HuH-7.5 (cell line): ENCODE measurements around the gene PSD.

Experiments
- DNase-seq: peaks from one replicate; pipeline ENCODE4 v3.0.0; 2011; ENCODE audit warnings: low spot score

Gene PSD

GRCh38 chr10:102402512-102402896 lies 16.1 kb downstream of the PSD start:
- no peak for DNase-seq

- DNase-seq: no peak
These were observed 16.7 kb downstream of the PSD start for GRCh38 chr10:102401735-102402511.

- DNase-seq: no peak
These were observed 17.3 kb downstream of the PSD start for GRCh38 chr10:102401342-102401654.

GRCh38 chr10:102400598-102401341 lies 17.8 kb downstream of the PSD start:
- DNase-seq: no peak

- peak; percentile 4 for DNase-seq
These were observed 18.5 kb downstream of the PSD start for GRCh38 chr10:102400076-102400475.

- DNase-seq: peak; percentile 71
These were observed 19.2 kb downstream of the PSD start for GRCh38 chr10:102399217-102400021.

- DNase-seq: no peak
These were observed 20.2 kb downstream of the PSD start for GRCh38 chr10:102398172-102399020.

GRCh38 chr10:102397222-102398171 lies 21.1 kb downstream of the PSD start:
- no peak for DNase-seq

- no peak for DNase-seq
These were observed 21.8 kb downstream of the PSD start for GRCh38 chr10:102396730-102397151.

- DNase-seq: peak; percentile 9
These were observed 22.3 kb downstream of the PSD start for GRCh38 chr10:102396317-102396650.

- DNase-seq: peak; percentile 95
These were observed 22.9 kb downstream of the PSD start, which contains the start of gene NFKB2 for GRCh38 chr10:102395400-102396316. Gene NFKB2, plus strand, starts transcription at chr10:102395705. Its CDS starts 255 bp downstream, at chr10:102395960.

- peak; percentile 54 for DNase-seq
These were observed 23.7 kb downstream of the PSD start for GRCh38 chr10:102394801-102395399.

- peak; percentile 98 for DNase-seq
These were observed 24.3 kb downstream of the PSD start for GRCh38 chr10:102394079-102394800.

GRCh38 chr10:102393411-102394078 lies 25.0 kb downstream of the PSD start:
- DNase-seq: peak; percentile 91

- no peak for DNase-seq
These were observed 26.3 kb downstream of the PSD start for GRCh38 chr10:102392306-102392705.

- no peak for DNase-seq
These were observed 28.7 kb downstream of the PSD start for GRCh38 chr10:102389894-102390293.

GRCh38 chr10:102384606-102385429 lies 33.8 kb downstream of the PSD start:
- DNase-seq: no peak
